GM23248 (cell line): ENCODE measurements around the gene C10orf90.

Source experiments
- EZH2 ChIP-seq: fragments of 200-600 bp; sonication (generic); IDR thresholded peaks from 2 replicates; pipeline ENCODE4 v1.6.1; 2018; ENCODE audit warnings: antibody characterized with exemption, mild to moderate bottlenecking; ENCODE audit not compliant: insufficient read depth, poor library complexity, severe bottlenecking
- EZH2phosphoT487 ChIP-seq: fragments of 200-600 bp; sonication (generic); IDR thresholded peaks from 2 replicates; pipeline ENCODE4 v1.6.1; 2018; ENCODE audit warnings: antibody characterized with exemption, moderate library complexity, mild to moderate bottlenecking, low read depth; ENCODE audit not compliant: insufficient read depth

- TF ChIP-seq EZH2phosphoT487 (no peak), EZH2 (no peak)
Observed at GRCh38 chr10:126629925-126630624, 40.4 kb downstream of the C10orf90 start.
